Erythroblast (primary cell): ENCODE results near the gene EVI2B.
"Not testable (repeated sequence)": the region's sequence is repeated elsewhere in the genome, so short reads cannot be mapped to it uniquely, and the experiment has no call there.

Source experiments
- GATA1 ChIP-seq: IDR thresholded peaks from 2 replicates; pipeline ENCODE4 v1.6.1; 2011; ENCODE audit warnings: low read depth, mild to moderate bottlenecking, control low read depth, low read length, moderate library complexity
- POLR2A ChIP-seq: IDR thresholded peaks from 2 replicates; pipeline ENCODE4 v1.6.1; 2011; ENCODE audit warnings: mild to moderate bottlenecking, low read length

DNA sequence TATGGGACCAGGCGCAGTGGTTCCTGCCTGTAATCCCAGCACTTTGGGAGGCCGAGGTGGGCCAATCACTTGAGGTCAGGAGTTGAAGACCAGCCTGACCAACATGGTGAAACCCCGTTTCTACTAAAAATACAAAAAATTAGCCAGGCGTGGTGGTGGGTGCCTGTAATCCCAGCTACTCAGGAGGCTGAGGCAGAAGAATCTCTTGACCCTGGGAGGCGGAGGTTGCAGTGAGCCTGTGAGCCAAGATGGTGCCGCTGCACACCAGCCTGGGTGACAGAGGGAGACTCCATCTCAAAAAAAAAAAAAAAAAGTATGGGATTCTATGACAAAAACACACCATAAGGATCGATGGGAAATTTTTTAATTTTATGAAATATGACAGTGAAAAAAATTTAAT lies 1.6 kb downstream of the EVI2B start:
- TF ChIP-seq POLR2A, GATA1: not testable (repeated sequence)
